CD4-positive, alpha-beta T cell treated with Interleukin-4 for 1 hour (primary cell): ENCODE measurements around the gene GARNL3.
A peak's percentile ranks its signal among the peaks of the same experiment; 100 is the strongest.

Experiments used
- DNase-seq, 2 donors: peaks; one replicate each; pipeline ENCODE4 v3.0.0-alpha.2; 2020 to 2022

The GARNL3 gene

GRCh38 chr9:127264462-127265219 lies at the start of gene GARNL3:
Gene GARNL3 (plus strand): TSS chr9:127264774. CDS start chr9:127264878, 104 bp downstream.
- DNase-seq = no peak

- DNase-seq = no peak
Measured at GRCh38 chr9:127215268-127216209, 49.0 kb upstream of the GARNL3 start.

- DNase-seq = no peak
Measured at GRCh38 chr9:127216210-127216887, 48.2 kb upstream of the GARNL3 start.

- no peak for DNase-seq
Measured at GRCh38 chr9:127216888-127217217, 47.7 kb upstream of the GARNL3 start.

- no peak for DNase-seq
Measured at GRCh38 chr9:127218818-127219217, 45.8 kb upstream of the GARNL3 start.

GRCh38 chr9:127219520-127219919 lies 45.1 kb upstream of the GARNL3 start:
- no peak for DNase-seq

GRCh38 chr9:127221695-127222094 lies 42.9 kb upstream of the GARNL3 start:
- no peak for DNase-seq

GRCh38 chr9:127222388-127223095 lies 42.0 kb upstream of the GARNL3 start:
- no peak for DNase-seq

GRCh38 chr9:127223266-127223665 lies 41.3 kb upstream of the GARNL3 start:
- no peak for DNase-seq

GRCh38 chr9:127223810-127224177 lies 40.8 kb upstream of the GARNL3 start:
- DNase-seq = no peak

- DNase-seq = peak; percentile 92 to 93
Measured at GRCh38 chr9:127224178-127224882, 40.2 kb upstream of the GARNL3 start.

GRCh38 chr9:127224883-127225739 lies 39.5 kb upstream of the GARNL3 start:
- DNase-seq = peak; percentile 93

- no peak for DNase-seq
Measured at GRCh38 chr9:127225801-127226625, 38.6 kb upstream of the GARNL3 start.

GRCh38 chr9:127229691-127230417 lies 34.7 kb upstream of the GARNL3 start:
- no peak for DNase-seq

GRCh38 chr9:127231666-127232065 lies 32.9 kb upstream of the GARNL3 start:
- no peak for DNase-seq

- DNase-seq = no peak
Measured at GRCh38 chr9:127232833-127233549, 31.6 kb upstream of the GARNL3 start.

- DNase-seq = no peak
Measured at GRCh38 chr9:127233550-127233949, 31.0 kb upstream of the GARNL3 start.

GRCh38 chr9:127233989-127234388 lies 30.6 kb upstream of the GARNL3 start:
- no peak for DNase-seq

GRCh38 chr9:127237801-127238200 lies 26.8 kb upstream of the GARNL3 start:
- DNase-seq = no peak
